Esophagus (tissue), 2 donors: Measurements from ENCODE around the gene L3MBTL3. TPM values are rescaled to one million over a fixed set of nuclear protein-coding genes. Genes with fewer than 3 reads are reported as not detected.

Experiments
- H3K27ac ChIP-seq, 2 donors: one replicate each; pipeline ENCODE4 v1.5.1; 2013; ENCODE audit warnings: low read depth in 2 of 2, mild to moderate bottlenecking in 2 of 2, inconsistent platforms in 1 of 2, low read length in 1 of 2, moderate library complexity in 1 of 2
- H3K27me3 ChIP-seq, 2 donors: one replicate each; pipeline ENCODE4 v1.6.1; 2013; ENCODE audit warnings: low read length in 2 of 2, control low read depth in 1 of 2, mild to moderate bottlenecking in 1 of 2; ENCODE audit not compliant: insufficient read depth in 2 of 2, control insufficient read depth in 1 of 2
- H3K36me3 ChIP-seq, 2 donors: one replicate each; pipeline ENCODE4 v1.6.1; 2013; ENCODE audit warnings: low read length in 1 of 2; ENCODE audit not compliant: control insufficient read depth in 2 of 2, insufficient read depth in 2 of 2
- H3K4me1 ChIP-seq, 2 donors: one replicate each; pipeline ENCODE4 v1.6.1; 2013; ENCODE audit warnings: low read length in 1 of 2; ENCODE audit not compliant: control insufficient read depth in 2 of 2, insufficient read depth in 2 of 2
- H3K4me3 ChIP-seq, 2 donors: one replicate each; pipeline ENCODE4 v1.5.1; 2013; ENCODE audit warnings: low read length in 2 of 2, mild to moderate bottlenecking in 2 of 2, low read depth in 1 of 2, moderate library complexity in 1 of 2
- H3K9me3 ChIP-seq, 2 donors: one replicate each; pipeline ENCODE4 v1.6.1; 2013; ENCODE audit warnings: mild to moderate bottlenecking in 2 of 2, low read depth in 1 of 2, low read length in 1 of 2, moderate library complexity in 1 of 2; ENCODE audit not compliant: control insufficient read depth in 2 of 2, insufficient read depth in 1 of 2
- WGBS, 2 donors: extraction: QIAGEN DNeasy Blood & Tissue Kit; methylation state at CpG; one replicate each; pipeline ENCODE4 v1.1.7; 2013; 5-methylcytosine and 5-hydroxymethylcytosine counted together
- polyA plus RNA-seq, 2 donors: library from polyadenylated mRNA; stranded (reverse); fragments of 200-250 nt; gene quantifications; one replicate each; pipeline ENCODE4 v1.2.3, GENCODE V29; 2013
- donor health status: healthy with polysubstance abuse.
- donor health status: Bipolar disorder and iron deficiency.

The L3MBTL3 gene
- polyA plus RNA-seq, 2 donors, result 0.94 to 1.4 TPM

- Histone ChIP-seq H3K27ac (no peak overlapping the region), H3K4me1 (no peaks in the 10 kb centered on the region), H3K27me3 (no peaks in the 10 kb centered on the region), H3K4me3 (no peak overlapping the region), H3K36me3 (no peaks in the 10 kb centered on the region), H3K9me3 (no peaks in the 10 kb centered on the region)
Measured at GRCh38 chr6:130041594-130041993, 23.2 kb downstream of the L3MBTL3 start.

- no peaks in the 10 kb centered on the region for H3K36me3 ChIP-seq
- WGBS, 2 donors, result 88 to 96% methylated on average over 4 of the region's 4 CpGs
- H3K4me3 ChIP-seq, result no peak overlapping the region
- no peaks in the 10 kb centered on the region for H3K9me3 ChIP-seq
- no peak overlapping the region for H3K27ac ChIP-seq
- no peaks in the 10 kb centered on the region for H3K27me3 ChIP-seq
- no peaks in the 10 kb centered on the region for H3K4me1 ChIP-seq
Measured at GRCh38 chr6:130043344-130043743, 25.0 kb downstream of the L3MBTL3 start.

GRCh38 chr6:130045622-130046021, 27.2 kb downstream of the L3MBTL3 start:
- Histone ChIP-seq H3K27ac (no peak overlapping the region), H3K27me3 (no peaks in the 10 kb centered on the region), H3K36me3 (no peaks in the 10 kb centered on the region), H3K9me3 (no peaks in the 10 kb centered on the region), H3K4me1 (no peaks in the 10 kb centered on the region), H3K4me3 (no peak overlapping the region)
- WGBS, 2 donors, result 82 to 89% methylated on average over 2 of the region's 2 CpGs

- Histone ChIP-seq H3K27me3 (no peaks in the 10 kb centered on the region), H3K36me3 (no peaks in the 10 kb centered on the region), H3K4me3 (no peak overlapping the region), H3K4me1 (no peaks in the 10 kb centered on the region), H3K9me3 (no peaks in the 10 kb centered on the region), H3K27ac (no peak overlapping the region)
- WGBS, 2 donors, result 69 to 75% methylated on average over 1 of the region's 1 CpG
Measured at GRCh38 chr6:130046671-130047070, 28.3 kb downstream of the L3MBTL3 start.

- Histone ChIP-seq H3K27ac (no peak overlapping the region), H3K36me3 (no peaks in the 10 kb centered on the region), H3K4me1 (no peaks in the 10 kb centered on the region), H3K9me3 (no peaks in the 10 kb centered on the region), H3K4me3 (no peak overlapping the region), H3K27me3 (no peaks in the 10 kb centered on the region)
- 75 to 87% methylated on average over 4 of the region's 4 CpGs for WGBS, 2 donors
Measured at GRCh38 chr6:130047088-130047995, 29.0 kb downstream of the L3MBTL3 start.

GRCh38 chr6:130050230-130050629, 31.8 kb downstream of the L3MBTL3 start:
- H3K36me3 ChIP-seq, result peaks cover 2 to 3% of the 10 kb centered on the region in 2 donors
- H3K4me3 ChIP-seq, result no peak overlapping the region
- no peaks in the 10 kb centered on the region for H3K27me3 ChIP-seq
- H3K27ac ChIP-seq, result no peak overlapping the region
- H3K9me3 ChIP-seq, result no peaks in the 10 kb centered on the region
- WGBS, 2 donors, result 81 to 89% methylated on average over 2 of the region's 2 CpGs
- no peaks in the 10 kb centered on the region for H3K4me1 ChIP-seq

GRCh38 chr6:130054725-130055124, 36.3 kb downstream of the L3MBTL3 start:
- H3K36me3 ChIP-seq, result peaks cover 2 to 3% of the 10 kb centered on the region in 2 donors
- H3K9me3 ChIP-seq, result no peaks in the 10 kb centered on the region
- no peaks in the 10 kb centered on the region for H3K27me3 ChIP-seq
- H3K27ac ChIP-seq, result no peak overlapping the region
- WGBS, 2 donors, result 93 to 96% methylated on average over 7 of the region's 7 CpGs
- no peak overlapping the region for H3K4me3 ChIP-seq
- no peaks in the 10 kb centered on the region for H3K4me1 ChIP-seq

- no peaks in the 10 kb centered on the region for H3K9me3 ChIP-seq
- H3K4me3 ChIP-seq, result no peak overlapping the region
- WGBS, 2 donors, result 57 to 71% methylated on average over 1 of the region's 1 CpG
- H3K27me3 ChIP-seq, result no peaks in the 10 kb centered on the region
- no peak overlapping the region for H3K27ac ChIP-seq
- peaks cover 2 to 3% of the 10 kb centered on the region in 2 donors for H3K36me3 ChIP-seq
- no peaks in the 10 kb centered on the region for H3K4me1 ChIP-seq
Measured at GRCh38 chr6:130055271-130055670, 36.9 kb downstream of the L3MBTL3 start.

- H3K27ac ChIP-seq, result no peak overlapping the region
- H3K27me3 ChIP-seq, result no peaks in the 10 kb centered on the region
- H3K4me1 ChIP-seq, result no peaks in the 10 kb centered on the region
- H3K36me3 ChIP-seq, result peaks cover 2 to 3% of the 10 kb centered on the region in 2 donors
- 96 to 97% methylated on average over 12 of the region's 12 CpGs for WGBS, 2 donors
- no peak overlapping the region for H3K4me3 ChIP-seq
- no peaks in the 10 kb centered on the region for H3K9me3 ChIP-seq
Measured at GRCh38 chr6:130057495-130057894, 39.1 kb downstream of the L3MBTL3 start.

GRCh38 chr6:130063806-130064205, 45.4 kb downstream of the L3MBTL3 start:
- 91 to 95% methylated on average over 5 of the region's 5 CpGs for WGBS, 2 donors
- H3K27ac ChIP-seq, result no peak overlapping the region
- H3K27me3 ChIP-seq, result no peaks in the 10 kb centered on the region
- no peak overlapping the region for H3K4me3 ChIP-seq
- H3K36me3 ChIP-seq, result no peaks in the 10 kb centered on the region
- no peaks in the 10 kb centered on the region for H3K4me1 ChIP-seq
- no peaks in the 10 kb centered on the region for H3K9me3 ChIP-seq
